Effector memory CD4-positive, alpha-beta T cell (primary cell): ENCODE measurements around the gene SEMA5B.

ENCODE experiments used
- DNase-seq, 3 donors: peaks; one replicate each; pipeline ENCODE4 v3.0.0-alpha.2; 2020
- H3K27ac ChIP-seq: 2 replicates; pipeline ENCODE4 v1.7.0; 2013; ENCODE audit warnings: mild to moderate bottlenecking, low read length, moderate library complexity; ENCODE audit not compliant: insufficient read depth, poor library complexity, severe bottlenecking
- H3K27me3 ChIP-seq: replicated peaks from 2 replicates; pipeline ENCODE4 v1.7.0; 2013; ENCODE audit warnings: mild to moderate bottlenecking, low read length; ENCODE audit not compliant: insufficient read depth, control insufficient read depth, poor library complexity, severe bottlenecking
- H3K36me3 ChIP-seq: 2 replicates; pipeline ENCODE4 v1.7.0; 2013; ENCODE audit warnings: mild to moderate bottlenecking, low read length, moderate library complexity; ENCODE audit not compliant: control insufficient read depth, insufficient read depth
- H3K4me1 ChIP-seq: 2 replicates; pipeline ENCODE4 v1.7.0; 2013; ENCODE audit warnings: low read length, mild to moderate bottlenecking; ENCODE audit not compliant: control insufficient read depth, insufficient read depth, poor library complexity, severe bottlenecking
- H3K4me3 ChIP-seq: 2 replicates; pipeline ENCODE4 v1.7.0; 2013; ENCODE audit warnings: low read length, low read depth, mild to moderate bottlenecking; ENCODE audit not compliant: insufficient read depth, poor library complexity, severe bottlenecking
- H3K9me3 ChIP-seq: 2 replicates; pipeline ENCODE4 v1.7.0; 2013; ENCODE audit warnings: mild to moderate bottlenecking, low read length, moderate library complexity; ENCODE audit not compliant: control insufficient read depth
- total RNA-seq, 3 donors: gene quantifications; one replicate each; lab custom pipeline; 2026; lab: John Stamatoyannopoulos, UW

The SEMA5B gene
- 0.17 to 0.39 (median 0.35) reads per million in 3 donors for total RNA-seq

- Histone ChIP-seq H3K9me3 (no peaks in the 10 kb centered on the region), H3K4me3 (peak within 1 kb of the TSS; percentile 65), H3K27ac (no peak within 1 kb of the TSS), H3K4me1 (peaks cover 13% of the 10 kb centered on the region), H3K36me3 (no peaks in the 10 kb centered on the region), H3K27me3 (peaks cover 24% of the 10 kb centered on the region)
- DNase-seq = no peak
Measured at GRCh38 chr3:123027292-123028232, at the start of gene SEMA5B. Gene SEMA5B, minus strand, starts transcription at chr3:123027763. Its CDS starts 66,500 bp downstream, at chr3:122961263.

GRCh38 chr3:123076496-123077418 lies 49.2 kb upstream of the SEMA5B start:
- H3K36me3 ChIP-seq = no peaks in the 10 kb centered on the region
- no peaks in the 10 kb centered on the region for H3K4me1 ChIP-seq
- H3K27me3 ChIP-seq = no peaks in the 10 kb centered on the region
- no peak overlapping the region for H3K4me3 ChIP-seq
- H3K27ac ChIP-seq = no peak overlapping the region
- DNase-seq = no peak
- no peaks in the 10 kb centered on the region for H3K9me3 ChIP-seq

GRCh38 chr3:123076112-123076495 lies 48.5 kb upstream of the SEMA5B start:
- DNase-seq = no peak
- Histone ChIP-seq H3K9me3 (no peaks in the 10 kb centered on the region), H3K27me3 (no peaks in the 10 kb centered on the region), H3K4me1 (no peaks in the 10 kb centered on the region), H3K27ac (no peak overlapping the region), H3K36me3 (no peaks in the 10 kb centered on the region), H3K4me3 (no peak overlapping the region)

GRCh38 chr3:123075359-123075758 lies 47.8 kb upstream of the SEMA5B start:
- no peaks in the 10 kb centered on the region for H3K27me3 ChIP-seq
- H3K4me3 ChIP-seq = no peak overlapping the region
- H3K9me3 ChIP-seq = no peaks in the 10 kb centered on the region
- H3K4me1 ChIP-seq = no peaks in the 10 kb centered on the region
- no peak for DNase-seq
- no peak overlapping the region for H3K27ac ChIP-seq
- no peaks in the 10 kb centered on the region for H3K36me3 ChIP-seq

- Histone ChIP-seq H3K4me1 (peaks cover 4% of the 10 kb centered on the region), H3K27me3 (no peaks in the 10 kb centered on the region), H3K4me3 (no peak overlapping the region), H3K27ac (no peak overlapping the region), H3K36me3 (no peaks in the 10 kb centered on the region), H3K9me3 (no peaks in the 10 kb centered on the region)
- DNase-seq = no peak
Measured at GRCh38 chr3:123072564-123072963, 45.0 kb upstream of the SEMA5B start.

- Histone ChIP-seq H3K36me3 (no peaks in the 10 kb centered on the region), H3K4me1 (peaks cover 4% of the 10 kb centered on the region), H3K9me3 (no peaks in the 10 kb centered on the region), H3K27ac (no peak overlapping the region), H3K4me3 (no peak overlapping the region), H3K27me3 (no peaks in the 10 kb centered on the region)
- DNase-seq = no peak
Measured at GRCh38 chr3:123072152-123072551, 44.6 kb upstream of the SEMA5B start.

GRCh38 chr3:123071581-123071980 lies 44.0 kb upstream of the SEMA5B start:
- no peaks in the 10 kb centered on the region for H3K27me3 ChIP-seq
- no peaks in the 10 kb centered on the region for H3K36me3 ChIP-seq
- no peak for DNase-seq
- no peaks in the 10 kb centered on the region for H3K9me3 ChIP-seq
- H3K4me1 ChIP-seq = peaks cover 4% of the 10 kb centered on the region
- no peak overlapping the region for H3K4me3 ChIP-seq
- H3K27ac ChIP-seq = no peak overlapping the region

- Histone ChIP-seq H3K27ac (no peak overlapping the region), H3K4me1 (peaks cover 4% of the 10 kb centered on the region), H3K4me3 (no peak overlapping the region)
Measured at GRCh38 chr3:123071146-123071545, 43.6 kb upstream of the SEMA5B start.

GRCh38 chr3:123070510-123070909 lies 42.9 kb upstream of the SEMA5B start:
- Histone ChIP-seq H3K27ac (no peak overlapping the region), H3K36me3 (no peaks in the 10 kb centered on the region), H3K4me3 (no peak overlapping the region), H3K4me1 (peaks cover 4% of the 10 kb centered on the region), H3K27me3 (no peaks in the 10 kb centered on the region), H3K9me3 (no peaks in the 10 kb centered on the region)
- no peak for DNase-seq

More at GRCh38 chr3:123071146-123071545, 43.6 kb upstream of the SEMA5B start:
- Histone ChIP-seq H3K36me3 (no peaks in the 10 kb centered on the region), H3K9me3 (no peaks in the 10 kb centered on the region), H3K27me3 (no peaks in the 10 kb centered on the region)
- DNase-seq = no peak
